ENCODE measurements around the gene NDUFAF3.

Gene NDUFAF3

DNA sequence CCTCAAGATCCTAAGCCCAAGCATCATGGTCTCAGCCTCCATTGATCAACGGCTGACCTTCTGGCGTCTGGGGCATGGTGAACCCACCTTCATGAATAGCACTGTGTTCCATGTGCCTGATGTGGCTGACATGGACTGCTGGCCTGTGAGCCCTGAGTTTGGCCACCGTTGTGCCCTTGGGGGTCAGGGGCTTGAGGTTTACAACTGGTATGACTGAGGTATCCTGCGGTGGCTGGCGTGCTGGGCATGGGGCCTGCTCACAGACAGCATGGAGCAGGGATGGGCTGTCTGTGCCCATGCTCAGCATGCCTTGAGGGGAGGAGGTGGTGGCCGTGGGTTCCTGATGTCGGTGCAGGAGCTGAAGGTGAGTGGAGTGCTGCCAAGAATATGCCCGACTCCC is 6.8 kb upstream of the NDUFAF3 start:
- TF ChIP-seq, protein P1, sequence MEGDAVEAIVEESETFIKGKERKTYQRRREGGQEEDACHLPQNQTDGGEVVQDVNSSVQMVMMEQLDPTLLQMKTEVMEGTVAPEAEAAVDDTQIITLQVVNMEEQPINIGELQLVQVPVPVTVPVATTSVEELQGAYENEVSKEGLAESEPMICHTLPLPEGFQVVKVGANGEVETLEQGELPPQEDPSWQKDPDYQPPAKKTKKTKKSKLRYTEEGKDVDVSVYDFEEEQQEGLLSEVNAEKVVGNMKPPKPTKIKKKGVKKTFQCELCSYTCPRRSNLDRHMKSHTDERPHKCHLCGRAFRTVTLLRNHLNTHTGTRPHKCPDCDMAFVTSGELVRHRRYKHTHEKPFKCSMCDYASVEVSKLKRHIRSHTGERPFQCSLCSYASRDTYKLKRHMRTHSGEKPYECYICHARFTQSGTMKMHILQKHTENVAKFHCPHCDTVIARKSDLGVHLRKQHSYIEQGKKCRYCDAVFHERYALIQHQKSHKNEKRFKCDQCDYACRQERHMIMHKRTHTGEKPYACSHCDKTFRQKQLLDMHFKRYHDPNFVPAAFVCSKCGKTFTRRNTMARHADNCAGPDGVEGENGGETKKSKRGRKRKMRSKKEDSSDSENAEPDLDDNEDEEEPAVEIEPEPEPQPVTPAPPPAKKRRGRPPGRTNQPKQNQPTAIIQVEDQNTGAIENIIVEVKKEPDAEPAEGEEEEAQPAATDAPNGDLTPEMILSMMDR (IDR thresholded peaks at IDR 0.05; ENCODE audit: low read depth, low read length, missing control alignments) = no peak
- DNase-seq (ENCODE audit: low read depth) = no peak
- in situ Hi-C loops (cut with HindIII; ENCODE audit: low sequenced_read_pairs) = no loop called here
- H3K4me3 ChIP-seq (ENCODE audit: low read depth, low read length) = no peak overlapping the region

DNA sequence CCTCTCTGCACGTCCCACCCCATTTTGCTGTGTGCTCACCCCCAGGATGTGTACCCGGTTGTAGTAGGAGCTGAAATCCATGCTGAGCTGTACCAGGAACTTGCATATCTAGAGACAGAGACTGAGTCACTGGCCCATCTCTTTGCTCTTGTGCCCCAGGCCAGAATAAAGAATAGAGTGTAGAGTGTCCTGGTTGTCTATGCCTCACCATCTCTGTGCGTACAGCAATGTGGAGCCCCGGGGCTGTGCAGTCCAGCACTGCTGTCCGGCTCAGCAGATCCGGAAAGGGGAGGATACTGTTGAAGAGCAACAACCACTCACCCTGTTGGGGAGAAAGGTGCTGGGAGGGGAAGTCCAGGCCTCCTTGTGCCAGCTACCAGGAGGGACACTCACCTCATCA is 6.2 kb upstream of the NDUFAF3 start:
- H3K4me3 ChIP-seq (ENCODE audit: low read depth, low read length) = no peak overlapping the region
- no peak for DNase-seq (ENCODE audit: low read depth)
- TF ChIP-seq, protein P1 (IDR thresholded peaks at IDR 0.05; ENCODE audit: low read depth, low read length, missing control alignments) = no peak
- in situ Hi-C loops (cut with HindIII; ENCODE audit: low sequenced_read_pairs) = no loop called here

DNA sequence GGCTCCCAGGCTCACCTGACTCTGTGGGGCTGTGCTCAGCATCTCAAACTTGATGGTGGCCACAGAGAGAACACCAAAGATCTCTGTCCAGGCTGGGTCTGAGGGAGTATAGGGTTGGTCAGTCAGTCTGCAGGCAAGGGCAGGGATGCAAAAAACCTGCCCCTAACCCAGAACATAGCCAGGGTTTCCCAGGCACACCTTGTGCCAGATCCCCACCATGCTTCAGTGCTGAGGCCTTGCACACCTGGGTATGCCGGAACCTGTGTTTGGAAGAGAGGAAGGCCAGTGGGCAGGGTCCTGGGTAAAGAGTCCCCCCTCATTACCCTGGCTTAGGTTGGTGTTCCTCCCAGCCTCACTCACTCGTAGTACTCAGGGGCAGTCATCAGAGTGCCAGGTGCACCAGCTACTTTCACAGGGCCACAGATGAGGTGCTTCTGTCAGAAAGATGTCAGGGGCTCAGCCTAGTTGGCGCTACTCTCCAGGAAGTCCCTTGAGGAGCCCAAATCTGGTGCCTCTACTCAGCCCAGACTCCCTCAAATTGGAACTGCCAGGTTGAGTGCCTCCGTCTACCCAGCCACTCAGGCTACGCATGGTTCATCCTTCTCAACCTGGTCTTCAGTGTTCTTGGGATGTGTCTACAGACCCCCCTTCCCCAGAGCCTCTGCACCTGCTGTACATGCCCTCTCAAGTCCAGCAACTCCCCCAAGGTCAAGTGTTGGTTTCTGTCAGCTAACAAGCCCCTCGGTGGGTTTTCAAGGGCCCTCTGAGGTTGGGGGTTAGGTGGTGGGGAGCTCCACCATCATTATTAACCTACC is 5.3 kb upstream of the NDUFAF3 start:
- H3K4me3 ChIP-seq (ENCODE audit: low read depth, low read length) = no peak overlapping the region
- no peak for DNase-seq (ENCODE audit: low read depth)
- in situ Hi-C loops (cut with HindIII; ENCODE audit: low sequenced_read_pairs) = no loop called here
- TF ChIP-seq, protein P1 (IDR thresholded peaks at IDR 0.05; ENCODE audit: low read depth, low read length, missing control alignments) = no peak

DNA sequence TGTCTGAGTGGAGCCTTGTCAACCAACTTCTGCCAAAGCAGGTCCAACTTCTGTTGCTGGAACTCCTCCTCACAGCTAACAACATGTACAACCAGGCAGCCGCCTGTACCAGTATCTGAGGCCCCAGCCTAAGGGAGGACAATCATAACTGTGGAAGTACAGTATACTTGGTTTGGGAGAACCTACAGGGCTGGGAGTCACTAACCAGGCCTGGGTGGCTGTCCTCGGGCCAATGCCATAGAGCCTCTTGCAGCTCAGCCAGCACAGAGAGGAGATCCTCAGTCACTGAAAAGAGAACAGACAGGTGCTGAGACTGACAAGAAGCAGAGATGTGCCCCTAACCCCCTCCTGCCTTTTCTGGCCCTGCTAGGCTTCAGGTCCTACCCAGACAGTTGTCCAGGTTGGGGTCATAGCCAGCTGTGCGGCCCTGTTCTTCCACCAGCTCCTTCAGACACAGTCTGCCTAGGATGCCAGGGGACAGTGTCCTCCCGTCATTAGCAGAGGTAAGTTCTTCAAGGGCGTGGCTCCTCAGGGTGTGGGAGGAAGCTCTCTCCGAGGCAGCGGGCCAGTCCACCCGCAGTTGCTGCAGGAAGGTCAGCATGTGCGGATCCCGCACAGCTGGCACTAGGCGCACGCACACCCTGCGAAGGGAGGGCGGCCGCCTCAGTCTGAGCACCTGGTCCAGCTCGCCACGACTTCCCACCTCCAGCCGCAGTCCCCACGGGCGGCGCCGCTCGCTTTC is 4.5 kb upstream of the NDUFAF3 start:
- no peak for DNase-seq (ENCODE audit: low read depth)
- in situ Hi-C loops (cut with HindIII; ENCODE audit: low sequenced_read_pairs) = no loop called here
- H3K4me3 ChIP-seq (ENCODE audit: low read depth, low read length) = peak overlapping the region; percentile 91
- TF ChIP-seq, protein P1 (IDR thresholded peaks at IDR 0.05; ENCODE audit: low read depth, low read length, missing control alignments) = no peak

DNA sequence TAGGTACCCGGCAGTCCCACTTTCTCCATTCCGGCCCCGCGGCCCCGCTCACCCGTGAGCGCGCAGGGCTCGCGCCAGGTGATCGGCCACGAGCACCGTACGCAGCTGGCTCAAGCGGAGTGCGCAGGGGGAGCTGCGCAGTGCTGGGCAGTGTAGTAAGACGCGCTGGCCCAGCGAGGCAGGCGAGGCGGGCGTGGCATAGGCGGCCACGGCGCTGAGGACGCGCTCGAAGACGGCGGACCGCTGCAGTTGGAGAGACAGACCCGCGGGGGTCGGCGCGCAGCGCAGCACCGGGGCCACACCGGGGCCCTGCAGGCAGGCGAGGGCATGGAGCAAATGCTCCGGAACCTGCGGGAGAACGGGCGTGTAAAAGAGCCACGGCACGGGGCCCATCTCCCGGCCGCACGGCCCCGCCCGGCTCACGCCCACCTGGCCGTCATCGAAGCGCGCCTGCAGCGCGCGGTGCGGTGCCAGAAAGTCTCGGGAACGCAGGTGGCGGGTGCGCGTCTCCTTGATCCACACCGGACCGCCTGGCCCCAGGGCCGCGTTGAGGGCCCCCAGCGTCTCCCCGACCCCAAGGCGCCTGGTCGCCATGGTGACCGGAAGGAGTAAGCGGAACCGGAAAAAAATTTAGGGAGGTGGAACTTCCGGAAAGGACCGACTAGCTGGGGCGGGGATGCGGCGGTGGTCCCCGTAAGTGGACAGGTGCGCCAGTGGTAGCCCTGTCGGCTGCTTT is 3.8 kb upstream of the NDUFAF3 start, which contains the start of gene DALRD3:
Gene DALRD3 (minus strand): TSS at position 610 of the 736 bp plus-strand sequence. CDS start 16 bp downstream, at position 594.
- in situ Hi-C loops (cut with HindIII; ENCODE audit: low sequenced_read_pairs) = no loop called here
- no peak for DNase-seq (ENCODE audit: low read depth)
- TF ChIP-seq, protein P1 (IDR thresholded peaks at IDR 0.05; ENCODE audit: low read depth, low read length, missing control alignments) = no peak
- peak within 1 kb of the TSS; percentile 91 for H3K4me3 ChIP-seq (ENCODE audit: low read depth, low read length)

DNA sequence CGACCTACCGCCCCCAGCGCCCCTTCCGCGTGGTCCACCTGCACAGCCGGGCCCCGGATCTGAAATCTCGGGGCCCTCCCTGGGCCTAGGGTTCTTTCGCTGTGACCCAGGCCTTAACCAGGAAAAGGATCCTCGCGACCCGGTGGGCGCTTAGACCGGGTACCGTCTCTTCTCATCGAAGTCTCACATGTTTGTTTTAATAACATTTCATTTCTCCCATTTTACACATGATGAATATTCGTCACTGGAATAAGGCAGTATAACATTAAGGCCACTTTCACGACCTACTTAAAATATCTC is 3.3 kb upstream of the NDUFAF3 start:
- H3K4me3 ChIP-seq (ENCODE audit: low read depth, low read length) = peak overlapping the region; percentile 91
- TF ChIP-seq, protein P1 (IDR thresholded peaks at IDR 0.05; ENCODE audit: low read depth, low read length, missing control alignments) = no peak
- no peak for DNase-seq (ENCODE audit: low read depth)
- in situ Hi-C loops (cut with HindIII; ENCODE audit: low sequenced_read_pairs) = no loop called here

Data from astrocyte of the cerebellum (primary cell).